Measurements from ENCODE around the gene ATP1B1.
"Not testable (repeated sequence)": the region's sequence is repeated elsewhere in the genome, so short reads cannot be mapped to it uniquely, and the experiment has no call there.

The ATP1B1 gene

DNA sequence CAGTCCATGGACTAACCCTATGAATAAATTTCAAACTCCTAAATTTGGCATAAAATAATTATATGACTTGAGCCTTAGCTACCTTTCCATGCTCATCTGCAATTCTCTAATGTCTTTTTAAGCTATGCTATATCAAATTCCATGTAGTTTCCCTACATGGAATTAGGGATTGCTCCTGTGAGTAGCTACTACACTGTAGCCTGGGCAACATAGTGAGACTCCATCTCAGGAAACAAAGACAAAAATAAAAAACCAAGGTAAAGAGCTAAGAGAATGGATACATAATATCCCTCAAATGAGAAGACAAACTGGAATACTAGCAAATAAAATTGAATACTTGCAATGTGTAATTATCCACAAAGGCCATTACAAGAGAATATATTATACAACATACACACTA lies 37.5 kb downstream of the ATP1B1 start:
- DNase-seq, result no peak

DNA sequence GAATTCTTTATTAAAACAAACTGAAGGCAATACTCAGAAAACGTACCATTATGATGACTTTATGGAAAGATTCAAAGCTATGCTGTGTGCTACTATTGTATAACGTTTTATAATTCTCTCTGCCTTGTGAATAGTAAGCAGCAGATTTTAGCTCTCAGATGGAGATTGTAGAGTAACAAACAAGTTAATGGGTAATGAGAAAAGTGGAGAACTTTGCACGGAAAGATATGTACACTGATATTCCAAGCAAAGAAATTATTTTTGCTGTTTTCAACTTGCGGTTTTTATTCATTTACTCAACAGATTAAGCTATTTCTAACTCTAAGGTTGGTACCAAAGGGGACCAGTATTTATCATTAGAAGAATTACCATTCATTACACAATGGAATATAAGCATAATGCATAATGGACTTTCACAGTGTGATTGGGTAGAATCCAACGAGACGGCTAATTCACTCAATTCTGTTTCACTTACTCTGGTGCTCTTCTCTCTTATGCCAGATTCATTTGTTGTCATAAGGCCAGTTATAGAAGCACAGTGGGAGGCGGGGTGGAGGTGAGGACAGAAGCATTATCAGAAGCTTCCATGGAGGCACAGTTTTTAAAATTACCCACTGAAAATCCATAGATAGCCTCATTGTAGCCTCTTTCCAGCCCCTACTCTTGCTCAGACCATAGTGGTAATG lies 38.6 kb downstream of the ATP1B1 start:
- DNase-seq, result no peak

DNA sequence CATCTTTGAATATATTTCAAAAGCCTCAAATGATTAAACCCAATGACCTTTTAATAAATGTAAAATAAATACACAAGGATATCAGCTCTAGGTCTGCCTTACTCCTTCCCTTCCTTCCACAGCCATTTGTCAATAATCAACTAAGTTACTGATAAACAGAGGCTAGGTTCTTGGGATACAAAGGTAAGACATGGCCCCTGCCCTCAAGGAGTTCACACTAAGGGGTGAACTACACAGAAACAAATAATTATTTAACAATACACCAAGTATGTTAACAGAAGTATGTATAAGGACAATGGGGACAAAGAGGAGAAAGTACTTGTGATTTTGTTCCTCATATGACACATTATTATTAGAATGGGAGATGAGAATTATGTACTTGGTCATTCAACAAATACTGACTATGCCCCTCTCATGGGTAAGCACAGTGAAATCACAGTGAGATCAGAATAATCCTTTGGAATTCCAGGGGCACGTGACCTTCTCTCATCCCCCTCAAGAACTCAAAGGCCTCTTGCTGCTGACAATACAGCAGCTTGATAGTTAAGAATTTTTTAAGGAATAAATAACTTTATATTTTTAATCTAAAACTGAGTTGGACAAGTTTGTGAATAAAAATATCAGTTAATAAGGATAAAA lies 40.2 kb downstream of the ATP1B1 start:
- no peak for DNase-seq

DNA sequence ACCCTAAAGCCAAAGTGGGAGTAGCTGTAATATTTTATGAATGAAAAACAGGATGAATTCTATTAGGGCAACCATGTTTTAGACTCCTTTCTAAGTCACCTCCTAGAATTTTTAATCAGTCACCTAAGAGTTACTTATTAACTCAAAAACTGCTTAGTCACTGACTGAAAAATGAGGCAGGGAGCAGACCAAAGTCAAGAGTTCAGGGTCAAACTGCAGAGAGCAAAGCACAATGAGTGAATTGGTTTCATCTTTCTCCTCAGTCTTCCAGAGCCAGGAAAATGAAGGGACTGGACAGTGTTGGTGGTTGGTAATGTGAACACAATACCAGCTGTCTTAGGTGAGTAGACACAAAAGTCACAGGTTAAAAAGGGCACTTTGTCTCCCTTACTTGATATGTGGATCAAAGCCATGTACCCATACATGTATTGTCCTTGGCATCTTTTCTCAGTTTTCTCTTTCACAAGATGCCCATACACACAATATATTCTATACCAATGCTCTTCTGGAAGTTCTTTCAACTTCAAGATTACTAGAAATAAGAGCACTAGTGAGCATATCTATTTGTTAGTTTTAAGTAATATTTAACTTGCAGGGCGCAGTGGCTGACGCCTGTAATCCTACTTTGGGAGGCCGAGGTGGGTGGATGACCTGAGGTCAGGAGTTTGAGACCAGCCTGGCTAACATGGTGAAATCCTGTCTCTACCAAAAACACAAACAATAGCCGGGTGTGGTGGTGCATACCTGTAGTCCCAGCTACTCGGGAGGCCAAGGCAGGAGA lies 42.2 kb downstream of the ATP1B1 start:
- no peak for DNase-seq

DNA sequence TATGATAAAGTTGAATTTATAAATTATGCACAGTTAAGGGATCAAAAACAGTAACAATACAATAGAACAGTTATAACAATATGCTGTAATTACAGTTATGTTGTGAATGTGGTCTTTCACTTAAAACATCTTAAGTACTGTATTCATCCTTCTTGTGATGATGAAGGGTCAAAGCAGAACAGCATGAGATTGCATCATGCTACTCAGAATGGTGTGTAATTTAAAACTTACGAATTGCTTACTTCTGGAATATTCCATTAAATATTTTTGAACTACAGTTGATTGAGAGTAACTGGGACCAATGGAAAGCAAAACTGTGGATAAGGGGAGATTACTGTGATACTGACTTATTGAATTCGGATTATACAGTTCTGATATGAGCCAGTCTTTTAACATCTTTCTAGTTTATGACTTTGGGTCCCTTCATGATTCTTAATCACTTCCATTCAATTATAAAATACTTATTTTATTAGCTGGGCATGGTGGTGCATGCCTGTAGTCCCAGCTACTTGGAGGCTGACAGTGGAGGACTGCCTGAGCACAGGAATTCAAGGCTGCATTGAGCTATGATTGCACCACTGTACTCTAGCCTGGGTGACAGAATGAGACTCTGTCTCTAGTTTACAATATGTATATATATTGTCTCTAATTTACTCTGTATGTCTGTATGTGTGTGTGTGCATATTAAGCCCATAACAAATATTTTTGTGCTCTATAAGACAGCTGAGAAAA lies 43.2 kb downstream of the ATP1B1 start:
- no peak for DNase-seq

DNA sequence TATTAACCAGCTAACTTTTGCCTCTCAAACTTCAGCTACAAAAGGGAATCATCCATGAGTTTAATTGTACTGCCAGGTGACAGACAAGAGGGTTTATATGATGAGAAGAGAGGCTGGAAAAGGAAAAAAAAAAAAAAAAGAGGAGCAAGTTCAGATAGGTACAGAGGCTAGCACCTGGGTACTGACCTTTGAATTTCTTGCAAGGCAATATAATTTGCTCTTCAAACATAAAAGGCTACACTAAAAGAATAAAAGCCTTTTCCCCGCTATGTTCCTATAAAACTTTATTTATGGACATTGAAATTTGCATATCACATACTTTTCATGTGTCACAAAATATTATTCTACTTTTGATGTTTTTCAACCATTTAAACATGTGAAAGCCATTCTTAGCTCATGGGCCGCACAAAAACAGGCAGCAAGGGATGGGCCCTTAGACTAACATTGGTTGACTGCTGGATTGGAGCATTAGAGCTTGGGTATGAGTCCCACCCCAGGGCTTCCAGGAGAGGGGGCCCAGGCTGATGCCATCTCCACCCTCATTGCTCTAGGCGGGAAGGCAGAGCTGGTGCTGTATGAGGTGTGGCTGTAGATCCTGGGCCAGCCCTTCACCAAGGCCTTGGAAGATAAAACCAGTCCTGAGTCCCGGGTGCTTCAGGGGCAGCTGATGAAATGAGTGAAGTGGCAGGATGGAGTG lies 44.3 kb downstream of the ATP1B1 start:
- no peak for DNase-seq

DNA sequence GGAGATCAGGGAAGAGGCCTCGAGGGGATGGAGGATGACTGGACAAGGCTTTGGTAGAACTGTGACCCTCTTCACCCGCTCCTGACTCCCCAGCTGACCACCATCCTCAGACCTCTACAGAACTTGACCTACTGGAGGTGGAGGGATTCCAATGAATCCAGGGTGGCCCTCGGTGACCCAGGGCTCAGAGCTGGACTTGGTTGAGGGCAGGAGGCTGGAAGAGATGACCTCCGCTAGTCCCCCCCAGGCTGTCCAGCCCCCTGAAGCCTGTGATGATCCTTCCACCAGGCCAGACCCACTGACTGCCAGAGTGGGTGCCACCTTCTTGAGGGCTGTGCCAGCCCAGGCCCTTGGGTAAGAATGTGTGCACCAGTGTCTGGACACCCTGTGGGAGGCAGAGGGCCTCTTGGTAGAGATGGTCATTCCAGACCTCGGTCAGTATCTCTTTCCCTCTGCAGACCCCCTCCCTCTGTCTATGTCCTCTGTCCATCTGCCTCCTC lies 44.9 kb downstream of the ATP1B1 start:
- DNase-seq, result no peak

DNA sequence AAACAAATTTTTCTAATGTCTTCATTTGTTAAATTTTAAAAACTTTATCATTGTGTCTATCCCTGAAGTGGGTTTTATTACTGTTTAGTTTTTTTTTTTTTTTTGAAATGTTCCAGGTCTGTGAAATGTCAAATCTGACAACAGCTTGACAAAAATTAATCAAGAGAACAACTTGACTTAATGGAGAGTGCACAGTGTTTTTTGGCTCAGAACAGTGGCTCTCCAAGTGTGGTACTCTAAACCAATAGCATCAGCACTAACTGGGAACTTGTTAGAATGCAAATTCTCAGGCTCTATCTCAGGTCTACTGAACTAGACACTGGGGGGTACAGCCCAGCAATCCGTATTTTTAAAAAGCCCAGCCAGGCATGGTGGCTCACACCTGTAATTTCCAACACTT lies 49.2 kb downstream of the ATP1B1 start:
- no peak for DNase-seq

DNA sequence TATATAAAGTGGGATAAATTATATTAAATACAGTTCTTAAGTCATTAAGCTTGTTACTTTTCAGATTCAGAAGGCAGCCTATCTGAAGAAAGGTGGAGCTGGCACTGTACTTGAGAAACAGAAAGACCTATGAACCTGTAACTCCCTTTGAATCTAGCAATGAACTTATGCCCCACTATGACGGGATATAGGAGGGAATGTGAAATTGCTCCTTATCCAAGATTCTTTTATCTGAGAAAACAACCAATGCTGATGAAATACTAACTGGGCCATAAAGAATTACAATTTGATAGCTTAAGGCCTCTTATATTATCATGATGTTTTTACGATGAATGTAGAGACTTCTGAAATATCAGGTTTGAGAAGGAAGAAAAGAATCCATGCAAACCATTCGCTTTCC lies 50.1 kb downstream of the ATP1B1 start:
- no peak for DNase-seq

DNA sequence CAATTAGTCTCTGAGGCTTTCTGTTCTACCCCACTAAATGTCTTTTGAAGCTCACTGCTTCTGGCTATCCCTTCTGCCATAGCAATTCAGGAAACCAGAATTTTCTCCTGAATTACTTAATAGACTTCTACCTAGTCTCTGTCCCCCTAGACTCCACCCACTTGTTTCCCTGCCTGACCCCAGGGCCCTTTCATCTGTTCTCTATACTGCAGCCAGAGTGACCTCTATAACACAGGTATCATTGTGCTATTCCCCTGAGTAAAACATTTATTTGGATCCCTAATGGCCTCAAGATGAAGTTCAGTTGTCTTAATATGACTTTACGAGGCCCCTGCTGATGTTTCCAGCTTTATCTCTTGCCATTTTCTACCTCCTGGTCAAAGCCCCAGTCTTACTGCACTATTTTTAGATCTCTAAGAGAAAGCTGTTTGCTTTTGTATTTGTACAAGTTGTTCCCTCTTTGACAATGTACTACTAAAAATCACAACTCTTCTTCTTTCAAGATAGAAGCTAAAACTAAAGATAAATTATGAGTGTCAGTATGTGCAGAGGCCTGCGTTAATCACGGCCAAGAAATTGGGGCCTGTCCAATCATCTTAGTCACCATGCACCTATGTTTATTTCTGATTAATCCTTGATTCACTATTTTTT lies 54.5 kb downstream of the ATP1B1 start:
- DNase-seq, result no peak

DNA sequence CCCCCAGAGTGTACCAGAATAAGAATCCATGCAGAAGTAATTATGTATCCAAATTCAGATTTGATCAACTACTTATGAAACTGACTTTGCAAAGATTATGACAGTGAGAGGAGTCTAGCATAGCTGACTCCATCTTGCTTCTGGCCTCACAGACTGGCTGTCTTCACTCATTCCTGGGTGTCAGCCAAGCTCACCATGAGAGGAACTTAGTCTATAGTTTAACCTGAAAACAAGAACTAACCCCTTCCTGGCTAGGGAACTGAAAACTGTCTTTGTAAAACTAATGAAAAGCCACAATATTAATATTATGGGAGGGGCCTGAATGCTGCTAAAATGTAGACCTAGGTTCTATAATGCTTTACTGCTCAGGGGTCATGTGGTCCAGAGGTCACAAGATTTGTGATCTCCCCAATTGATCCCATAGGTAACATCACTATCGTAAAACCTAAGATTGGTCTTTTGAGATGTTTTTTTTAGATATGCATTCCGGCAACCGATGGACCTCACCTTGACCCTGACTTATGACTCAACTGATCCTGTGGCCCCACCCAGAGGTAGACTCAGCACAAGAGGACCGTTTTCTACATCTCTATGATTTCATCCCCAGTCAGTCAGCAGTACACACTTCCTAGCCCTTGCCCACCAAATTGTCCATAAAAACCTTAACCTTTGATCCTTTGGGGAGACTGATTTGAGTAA lies 55.2 kb downstream of the ATP1B1 start:
- no peak for DNase-seq

DNA sequence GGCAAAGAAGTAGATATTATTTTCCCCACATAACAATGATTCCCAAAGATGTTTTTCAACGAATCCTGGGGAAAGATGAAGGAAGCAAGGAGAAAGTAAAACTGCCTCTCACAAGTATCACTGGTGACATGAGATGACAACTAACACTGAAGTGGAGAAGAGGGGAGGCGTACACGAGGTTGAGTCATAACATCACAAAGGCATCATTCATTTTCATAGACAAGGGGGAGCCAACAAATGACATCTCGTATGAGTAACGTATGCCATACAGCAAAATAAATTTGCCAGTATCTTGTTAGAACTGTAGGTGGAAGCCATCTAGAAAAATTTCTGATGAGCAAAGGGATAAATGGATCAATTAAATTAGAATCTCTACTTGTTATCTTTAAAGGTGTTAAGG lies 56.6 kb downstream of the ATP1B1 start:
- DNase-seq, result no peak

DNA sequence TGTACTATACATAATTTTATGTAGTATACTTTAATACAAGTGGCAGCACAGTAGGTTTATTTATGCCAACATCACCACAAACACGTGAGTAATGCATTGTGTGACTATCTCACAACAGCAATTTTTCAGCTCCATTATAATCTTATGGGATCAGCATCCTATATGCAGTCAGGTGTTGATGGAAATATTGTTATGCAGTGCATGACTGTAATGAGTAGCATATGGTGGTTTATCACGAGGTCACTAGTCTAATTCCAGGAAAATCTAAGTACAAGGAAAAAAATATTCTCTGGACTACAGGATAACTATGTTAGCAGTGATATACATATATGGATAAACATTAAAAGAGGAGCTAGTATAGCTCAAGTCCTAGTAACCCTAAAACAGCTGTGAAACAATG lies 69.0 kb downstream of the ATP1B1 start:
- no peak for DNase-seq

DNA sequence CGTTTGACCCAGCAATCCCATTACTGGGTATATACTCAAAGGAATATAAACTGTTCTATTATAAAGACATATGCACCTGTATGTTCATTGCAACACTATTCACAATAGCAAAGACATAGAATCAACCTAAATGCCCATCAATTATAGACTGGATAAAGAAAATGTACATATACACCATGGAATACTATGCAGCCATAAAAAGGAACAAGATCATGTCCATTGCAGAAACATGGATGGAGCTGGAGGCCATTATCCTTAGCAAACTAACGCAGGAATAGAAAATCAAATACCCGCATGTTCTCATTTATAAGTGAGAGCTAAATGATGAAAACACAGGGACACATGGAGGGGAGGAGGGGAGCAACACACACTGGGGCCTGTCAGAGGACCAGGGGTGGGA lies 72.9 kb downstream of the ATP1B1 start:
- DNase-seq, result not testable (repeated sequence)

DNA sequence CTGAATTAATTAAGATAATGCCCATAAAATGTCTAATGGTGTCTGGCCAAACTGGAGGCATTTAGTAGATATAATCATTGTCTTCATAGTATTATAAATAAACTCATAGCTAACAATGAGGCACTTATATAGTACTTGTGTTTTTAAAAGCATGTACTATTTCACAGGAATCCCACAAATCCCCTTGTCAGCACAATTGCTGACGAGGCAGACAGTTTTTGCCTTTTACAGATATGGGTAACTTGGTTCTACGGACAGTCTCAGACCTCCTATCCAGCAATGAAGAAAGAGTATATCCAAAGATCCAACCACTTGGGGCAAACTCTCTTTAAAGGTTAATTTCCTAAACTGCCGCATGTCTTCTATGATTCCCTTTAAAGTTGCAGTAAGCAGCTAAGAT lies 73.7 kb downstream of the ATP1B1 start:
- DNase-seq, result no peak
